IPS DF 6.9 (cell line): ENCODE data around the gene REEP2.

Experiments used
- DNase-seq: peaks from one replicate; pipeline ENCODE4 v3.0.0-alpha.2; 2013; ENCODE audit warnings: low read depth, low spot score
- H3K27ac ChIP-seq: one replicate; pipeline ENCODE4 v1.5.1; 2013; ENCODE audit warnings: low read length, control low read depth
- H3K27me3 ChIP-seq: 2 replicates; pipeline ENCODE4 v1.6.1; 2013; ENCODE audit warnings: mild to moderate bottlenecking, low read length; ENCODE audit not compliant: control insufficient read depth, insufficient read depth
- H3K36me3 ChIP-seq: 2 replicates; pipeline ENCODE4 v1.6.1; 2013; ENCODE audit warnings: low read length; ENCODE audit not compliant: control insufficient read depth, insufficient read depth
- H3K4me1 ChIP-seq: 2 replicates; pipeline ENCODE4 v1.6.1; 2013; ENCODE audit warnings: low read length; ENCODE audit not compliant: control insufficient read depth, insufficient read depth
- H3K4me3 ChIP-seq: 2 replicates; pipeline ENCODE4 v1.5.1; 2013; ENCODE audit warnings: mild to moderate bottlenecking, low read length
- H3K9me3 ChIP-seq: 2 replicates; pipeline ENCODE4 v1.6.1; 2013; ENCODE audit warnings: low read length, inconsistent platforms; ENCODE audit not compliant: control insufficient read depth, insufficient read depth
- WGBS: extraction: QIAGEN DNeasy Blood & Tissue Kit; methylation state at CpG from one replicate; pipeline ENCODE4 v1.1.7; 2013; ENCODE audit warnings: mixed read lengths, missing lambda C conversion rate; ENCODE audit not compliant: insufficient read length, insufficient coverage; 5-methylcytosine and 5-hydroxymethylcytosine counted together

Gene REEP2

GRCh38 chr5:138476918-138477317 lies 38.1 kb downstream of the REEP2 start:
- no CpG with 5 or more reads among the region's 7 CpGs for WGBS
- no peak for DNase-seq
- Histone ChIP-seq H3K36me3 (no peaks in the 10 kb centered on the region), H3K27ac (no peak overlapping the region), H3K9me3 (no peaks in the 10 kb centered on the region), H3K4me1 (peaks cover 2% of the 10 kb centered on the region; the same call in 1 of the 2 replicates), H3K27me3 (no peaks in the 10 kb centered on the region), H3K4me3 (no peak overlapping the region)

DNA sequence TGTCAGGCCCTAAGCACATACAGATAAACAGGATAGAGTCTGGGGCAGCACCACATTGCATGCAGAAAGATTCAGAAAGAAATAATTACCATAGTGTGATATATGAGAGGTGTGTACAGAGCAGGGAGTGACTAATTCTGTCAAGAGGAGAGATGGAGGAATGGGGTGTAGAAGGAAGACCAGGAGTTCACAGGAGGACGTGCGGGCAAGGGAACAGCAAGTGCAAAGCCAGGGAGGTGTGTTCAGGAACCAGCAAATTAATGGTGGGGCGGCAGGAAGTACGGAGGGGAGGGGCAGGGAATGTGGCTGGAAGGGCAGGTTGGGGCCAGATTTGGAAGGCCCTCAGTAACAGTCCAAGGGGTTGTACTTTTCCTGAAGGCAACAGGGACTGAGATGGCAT lies 43.8 kb downstream of the REEP2 start:
- Histone ChIP-seq H3K27me3 (no peaks in the 10 kb centered on the region), H3K4me3 (no peak overlapping the region), H3K9me3 (no peaks in the 10 kb centered on the region), H3K36me3 (no peaks in the 10 kb centered on the region), H3K4me1 (no peaks in the 10 kb centered on the region), H3K27ac (no peak overlapping the region)
- WGBS = no CpG with 5 or more reads among the region's 4 CpGs
- no peak for DNase-seq

GRCh38 chr5:138488481-138488945 lies 49.7 kb downstream of the REEP2 start:
- no CpG with 5 or more reads among the region's 5 CpGs for WGBS
- Histone ChIP-seq H3K27me3 (peaks cover 7% of the 10 kb centered on the region; the same call in 1 of the 2 replicates), H3K27ac (no peak overlapping the region), H3K4me1 (peaks cover 11% of the 10 kb centered on the region), H3K36me3 (no peaks in the 10 kb centered on the region), H3K4me3 (no peak overlapping the region), H3K9me3 (no peaks in the 10 kb centered on the region)
- DNase-seq = no peak

DNA sequence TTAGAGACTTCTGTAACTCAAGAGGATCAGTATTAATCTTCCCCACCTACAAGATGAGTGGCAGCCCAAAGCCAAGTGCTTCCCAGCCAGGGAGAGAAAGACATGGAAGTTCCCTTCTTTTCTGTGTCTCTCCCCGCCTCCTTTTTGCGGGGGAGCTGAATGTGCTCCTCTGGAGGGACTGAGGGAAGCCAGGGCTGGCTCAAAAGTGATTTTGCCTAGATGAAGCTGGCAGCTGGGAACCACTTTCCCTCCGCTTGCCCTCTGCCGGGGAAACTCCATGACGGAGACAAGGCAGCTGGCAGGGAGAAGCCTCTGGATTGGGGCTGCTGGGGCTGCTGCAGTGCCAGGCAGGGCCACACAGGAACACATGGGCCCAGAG lies 50.8 kb downstream of the REEP2 start:
- Histone ChIP-seq H3K9me3 (no peaks in the 10 kb centered on the region), H3K36me3 (no peaks in the 10 kb centered on the region), H3K27ac (no peak overlapping the region), H3K4me1 (peaks cover 11% of the 10 kb centered on the region), H3K27me3 (peaks cover 7% of the 10 kb centered on the region; the same call in 1 of the 2 replicates), H3K4me3 (no peak overlapping the region)
- no peak for DNase-seq
- WGBS = no CpG with 5 or more reads among the region's 5 CpGs

DNA sequence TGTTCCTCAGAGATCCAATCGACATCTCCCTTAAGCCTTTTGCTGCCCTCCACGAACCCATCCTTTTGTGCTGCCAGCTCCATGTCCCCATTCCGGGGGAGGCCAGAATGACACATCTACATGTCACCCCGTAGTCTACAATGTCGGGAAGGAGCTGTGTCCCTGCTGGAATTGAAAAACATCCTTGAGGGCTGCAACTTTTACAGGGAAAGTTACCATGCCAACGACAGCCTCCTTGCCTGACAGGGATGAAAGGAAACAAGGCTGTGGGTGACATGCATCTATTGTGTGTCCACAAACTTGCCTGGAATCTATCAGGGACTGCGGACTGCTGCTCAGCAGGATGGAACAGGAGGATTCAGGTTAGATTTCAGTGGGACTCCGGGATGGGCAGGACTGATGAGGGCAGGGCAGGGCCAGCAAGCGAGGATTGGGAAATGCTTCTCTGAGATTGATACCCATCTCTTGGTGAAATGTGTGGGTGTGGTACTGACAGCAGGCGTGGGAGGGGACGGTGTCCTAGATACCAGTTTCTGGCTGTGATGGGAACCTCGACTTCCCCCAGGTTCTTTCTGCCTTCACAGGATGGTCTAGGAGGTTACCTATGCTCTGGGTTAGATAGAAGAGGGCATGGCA lies 51.9 kb downstream of the REEP2 start:
- WGBS = no CpG with 5 or more reads among the region's 12 CpGs
- Histone ChIP-seq H3K27me3 (peaks cover 7% of the 10 kb centered on the region; the same call in 1 of the 2 replicates), H3K4me3 (no peak overlapping the region), H3K27ac (no peak overlapping the region), H3K36me3 (no peaks in the 10 kb centered on the region), H3K4me1 (peaks cover 11% of the 10 kb centered on the region), H3K9me3 (no peaks in the 10 kb centered on the region)
- no peak for DNase-seq

DNA sequence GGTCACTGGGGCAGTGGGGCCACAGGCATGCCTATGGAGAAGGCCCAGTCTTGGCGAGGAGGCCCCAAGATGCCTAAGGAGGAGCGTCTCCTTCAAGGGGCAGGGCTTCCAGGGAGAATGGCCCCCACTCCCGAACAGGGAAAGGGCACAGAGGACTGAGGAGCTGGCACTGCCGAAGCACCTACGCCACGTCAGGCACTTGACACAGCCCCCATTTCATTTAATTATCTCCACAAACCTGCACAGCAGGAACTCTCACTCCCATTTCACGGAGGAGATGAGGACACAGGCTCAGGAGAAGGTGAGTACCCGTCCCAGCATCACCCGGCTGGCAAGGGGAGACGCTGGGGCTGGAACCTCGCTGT lies 52.4 kb downstream of the REEP2 start:
- Histone ChIP-seq H3K27ac (no peak overlapping the region), H3K4me3 (peak overlapping the region; percentile 44; the same call in 1 of the 2 replicates), H3K4me1 (peaks cover 11% of the 10 kb centered on the region), H3K36me3 (no peaks in the 10 kb centered on the region), H3K9me3 (no peaks in the 10 kb centered on the region), H3K27me3 (peaks cover 7% of the 10 kb centered on the region; the same call in 1 of the 2 replicates)
- WGBS = no CpG with 5 or more reads among the region's 11 CpGs
- no peak for DNase-seq

GRCh38 chr5:138491669-138492559 lies 53.1 kb downstream of the REEP2 start:
- no peaks in the 10 kb centered on the region for H3K36me3 ChIP-seq
- peak overlapping the region; percentile 44; the same call in 1 of the 2 replicates for H3K4me3 ChIP-seq
- no peaks in the 10 kb centered on the region for H3K9me3 ChIP-seq
- H3K27me3 ChIP-seq = peaks cover 7% of the 10 kb centered on the region; the same call in 1 of the 2 replicates
- no peak overlapping the region for H3K27ac ChIP-seq
- peaks cover 11% of the 10 kb centered on the region for H3K4me1 ChIP-seq
- DNase-seq = no peak
- WGBS = no CpG with 5 or more reads among the region's 93 CpGs

- Histone ChIP-seq H3K4me1 (peaks cover 11% of the 10 kb centered on the region), H3K9me3 (no peaks in the 10 kb centered on the region), H3K36me3 (no peaks in the 10 kb centered on the region), H3K27me3 (peaks cover 7% of the 10 kb centered on the region; the same call in 1 of the 2 replicates), H3K4me3 (peak overlapping the region; percentile 44; the same call in 1 of the 2 replicates), H3K27ac (no peak overlapping the region)
- WGBS = no CpG with 5 or more reads among the region's 10 CpGs
- DNase-seq = no peak
Observed at GRCh38 chr5:138492560-138493045, 53.7 kb downstream of the REEP2 start.

DNA sequence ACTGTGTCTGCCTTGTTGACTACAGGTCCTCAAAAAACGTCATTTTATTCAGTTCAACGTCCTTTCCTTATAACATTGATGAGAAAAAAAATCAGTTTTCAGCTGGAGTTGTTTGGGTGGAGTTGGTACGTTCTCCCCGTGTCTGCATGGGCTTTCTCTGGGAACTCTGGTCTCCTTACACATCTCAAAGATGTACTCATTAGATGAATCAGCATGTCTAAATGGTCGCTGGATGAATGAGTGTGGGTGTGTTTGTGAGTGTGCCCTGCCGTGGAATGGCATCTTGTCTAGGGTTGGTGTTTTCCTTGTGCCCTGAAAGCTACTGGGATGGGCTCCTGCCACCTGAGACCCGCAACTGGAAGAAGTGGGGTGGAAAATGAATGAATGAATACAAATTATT lies 56.5 kb downstream of the REEP2 start:
- WGBS = no CpG with 5 or more reads among the region's 7 CpGs
- Histone ChIP-seq H3K27ac (no peak overlapping the region), H3K27me3 (peaks cover 7% of the 10 kb centered on the region; the same call in 1 of the 2 replicates), H3K36me3 (no peaks in the 10 kb centered on the region), H3K4me1 (peaks cover 11% of the 10 kb centered on the region), H3K9me3 (no peaks in the 10 kb centered on the region), H3K4me3 (no peak overlapping the region)
- no peak for DNase-seq
